Vagina (tissue), 2 donors: Measurements from ENCODE around the gene NTRK3. TPM values are rescaled to one million over a fixed set of nuclear protein-coding genes. Genes with fewer than 3 reads are reported as not detected.

ENCODE experiments used
- DNase-seq, 2 donors: peaks; one replicate each; pipeline ENCODE4 v3.0.0-alpha.2; 2017; ENCODE audit errors: extremely low spot score in 2 of 2
- H3K27ac ChIP-seq: fragments of 200-600 bp; sonication (generic); one replicate; pipeline ENCODE4 v1.5.1; 2019
- H3K27me3 ChIP-seq: fragments of 200-600 bp; sonication (generic); one replicate; pipeline ENCODE4 v1.5.1; 2019
- H3K36me3 ChIP-seq, 2 donors: fragments of 200-600 bp; sonication (generic); one replicate each; pipeline ENCODE4 v1.5.1; 2017 to 2019
- H3K4me1 ChIP-seq: fragments of 200-600 bp; sonication (generic); one replicate; pipeline ENCODE4 v1.5.1; 2019
- H3K4me3 ChIP-seq, 2 donors: fragments of 200-600 bp; sonication (generic); 1 replicate in 1 of 2; 2 replicates in 1 of 2; pipeline ENCODE4 v1.5.1; 2016 to 2019
- H3K9me3 ChIP-seq: fragments of 200-600 bp; sonication (generic); one replicate; pipeline ENCODE4 v1.5.1; 2019
- CTCF ChIP-seq, 3 experiments: fragments of 450-650 bp in 2 of 3; fragments of 200-600 bp in 1 of 3; sonication (generic) in 1 of 3; IDR thresholded peaks; one replicate each; pipeline ENCODE4 v1.5.1; 2017 to 2019; ENCODE audit warnings: antibody characterized with exemption in 3 of 3, mild to moderate bottlenecking in 2 of 3, moderate library complexity in 2 of 3
- POLR2A ChIP-seq, 2 donors: fragments of 450-650 bp; IDR thresholded peaks; one replicate each; pipeline ENCODE4 v1.6.1; 2017; ENCODE audit warnings: antibody characterized with exemption in 2 of 2, mild to moderate bottlenecking in 2 of 2, moderate library complexity in 2 of 2
- POLR2AphosphoS5 ChIP-seq, 2 donors: sonication (generic); formaldehyde crosslinking; IDR thresholded peaks; one replicate each; pipeline ENCODE4 v1.9.0; 2017; ENCODE audit warnings: antibody characterized with exemption in 2 of 2, mild to moderate bottlenecking in 2 of 2, low read depth in 1 of 2; ENCODE audit not compliant: insufficient read depth in 1 of 2
- intact Hi-C: fragments of 100-400 bp; cut with DNase I; formaldehyde crosslinking; loops from one replicate; pipeline ENCODE4 v1.15.1; 2023
- total RNA-seq: library from RNA; depleted of rRNA; stranded (reverse); fragments of >200 nt; gene quantifications from one replicate; pipeline ENCODE4 v1.2.3, GENCODE V29; 2016

The NTRK3 gene
- total RNA-seq, 1 donor from 2014 or later: 4.9 TPM

DNA sequence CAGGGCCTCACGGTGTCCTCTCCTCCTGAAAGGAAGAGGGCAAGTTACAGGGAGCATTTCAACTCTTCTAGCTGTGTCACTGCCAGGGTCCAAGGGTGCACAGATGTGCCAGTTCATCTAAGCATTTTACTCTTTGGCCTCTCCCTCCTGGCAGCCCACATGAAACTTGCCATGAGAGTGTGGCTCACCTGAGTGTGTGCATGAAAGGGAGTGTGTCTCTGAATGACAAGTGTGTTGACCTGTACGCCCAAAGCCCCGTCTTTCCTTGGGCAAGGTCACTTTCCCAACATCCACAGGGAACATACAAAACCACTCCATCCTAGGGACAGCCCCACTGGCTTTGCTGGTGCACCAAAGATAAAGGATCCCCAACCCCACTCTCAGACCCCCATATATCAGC, 280.0 kb downstream of the NTRK3 start:
- H3K27me3 ChIP-seq: no peaks in the 10 kb centered on the region
- H3K36me3 ChIP-seq: no peaks in the 10 kb centered on the region
- no peak overlapping the region for H3K27ac ChIP-seq
- H3K4me1 ChIP-seq: no peaks in the 10 kb centered on the region
- no peak for TF ChIP-seq POLR2AphosphoS5 (IDR thresholded peaks at IDR 0.05; ENCODE audit: insufficient read depth in 1 of 2, low read depth in 1 of 2)
- no peak for TF ChIP-seq POLR2A (IDR thresholded peaks at IDR 0.05)
- no peak for TF ChIP-seq CTCF (IDR thresholded peaks at IDR 0.05)
- DNase-seq: peak in 1 of 2 donors; percentile 52
- H3K9me3 ChIP-seq: no peaks in the 10 kb centered on the region
- H3K4me3 ChIP-seq: no peak overlapping the region
- intact Hi-C loops: loop anchor here (10.0 kb wide), 1 partner anchor 98 kb away; no protein-coding TSS in a partner anchor

- H3K4me3 ChIP-seq: no peak overlapping the region
- H3K9me3 ChIP-seq: no peaks in the 10 kb centered on the region
- no peak overlapping the region for H3K27ac ChIP-seq
- no peaks in the 10 kb centered on the region for H3K27me3 ChIP-seq
- H3K4me1 ChIP-seq: no peaks in the 10 kb centered on the region
- TF ChIP-seq CTCF (IDR thresholded peaks at IDR 0.05) (no peak), POLR2A (IDR thresholded peaks at IDR 0.05) (no peak), POLR2AphosphoS5 (IDR thresholded peaks at IDR 0.05; ENCODE audit: insufficient read depth in 1 of 2, low read depth in 1 of 2) (no peak)
- intact Hi-C loops: loop anchor here (10.0 kb wide), 1 partner anchor 101 kb away; no protein-coding TSS in a partner anchor
- H3K36me3 ChIP-seq: no peaks in the 10 kb centered on the region
- DNase-seq: no peak
These were observed 282.9 kb downstream of the NTRK3 start for GRCh38 chr15:87973501-87974215.

GRCh38 chr15:87971076-87971475, 285.5 kb downstream of the NTRK3 start:
- H3K27me3 ChIP-seq: no peaks in the 10 kb centered on the region

DNA sequence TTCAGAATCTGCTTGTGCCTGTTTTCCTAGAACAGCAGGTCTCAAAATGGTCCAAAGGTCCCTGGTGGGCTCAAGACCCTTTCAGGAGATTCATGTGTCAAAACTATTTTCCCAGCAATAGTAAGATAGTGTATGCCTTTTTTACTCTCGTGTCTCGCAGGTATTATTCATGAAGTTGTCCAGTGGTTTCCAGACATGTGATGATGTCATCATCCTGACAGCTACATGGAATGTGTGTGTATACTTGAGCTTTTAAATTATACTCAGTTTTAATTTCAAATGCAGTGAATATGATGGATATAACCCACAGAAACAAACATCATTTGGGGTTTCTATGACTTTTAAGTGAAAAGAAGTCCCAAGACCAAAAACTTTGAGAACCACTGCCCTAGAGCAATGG, 288.6 kb downstream of the NTRK3 start:
- no peak overlapping the region for H3K27ac ChIP-seq
- DNase-seq: no peak
- H3K9me3 ChIP-seq: no peaks in the 10 kb centered on the region
- intact Hi-C loops: no loop called here
- H3K4me3 ChIP-seq: no peak overlapping the region
- no peaks in the 10 kb centered on the region for H3K4me1 ChIP-seq
- no peak for TF ChIP-seq POLR2AphosphoS5 (IDR thresholded peaks at IDR 0.05; ENCODE audit: insufficient read depth in 1 of 2, low read depth in 1 of 2)
- TF ChIP-seq POLR2A (IDR thresholded peaks at IDR 0.05): no peak
- TF ChIP-seq CTCF (IDR thresholded peaks at IDR 0.05): no peak
- H3K27me3 ChIP-seq: no peaks in the 10 kb centered on the region
- no peaks in the 10 kb centered on the region for H3K36me3 ChIP-seq

More at GRCh38 chr15:87971076-87971475, 285.5 kb downstream of the NTRK3 start:
- DNase-seq: no peak
- Histone ChIP-seq H3K4me1 (no peaks in the 10 kb centered on the region), H3K9me3 (no peaks in the 10 kb centered on the region), H3K27ac (no peak overlapping the region), H3K4me3 (no peak overlapping the region), H3K36me3 (no peaks in the 10 kb centered on the region)
- TF ChIP-seq POLR2A (IDR thresholded peaks at IDR 0.05): no peak
- TF ChIP-seq POLR2AphosphoS5 (IDR thresholded peaks at IDR 0.05; ENCODE audit: insufficient read depth in 1 of 2, low read depth in 1 of 2): no peak
- intact Hi-C loops: loop anchor here (10.0 kb wide), 1 partner anchor 104 kb away; no protein-coding TSS in a partner anchor

GRCh38 chr15:87965304-87965703, 291.2 kb downstream of the NTRK3 start:
- H3K4me1 ChIP-seq: peaks cover 9% of the 10 kb centered on the region
- no peaks in the 10 kb centered on the region for H3K9me3 ChIP-seq
- no peaks in the 10 kb centered on the region for H3K36me3 ChIP-seq
- TF ChIP-seq POLR2A (IDR thresholded peaks at IDR 0.05) (no peak), POLR2AphosphoS5 (IDR thresholded peaks at IDR 0.05; ENCODE audit: insufficient read depth in 1 of 2, low read depth in 1 of 2) (no peak), CTCF (IDR thresholded peaks at IDR 0.05) (no peak)
- H3K4me3 ChIP-seq: no peak overlapping the region
- H3K27me3 ChIP-seq: no peaks in the 10 kb centered on the region
- intact Hi-C loops: no loop called here
- no peak overlapping the region for H3K27ac ChIP-seq
- no peak for DNase-seq
